ENCODE data around the gene STK31. TPM values are rescaled to one million over a fixed set of nuclear protein-coding genes. Genes with fewer than 3 reads are reported as not detected.
"Not testable (repeated sequence)": the region's sequence is repeated elsewhere in the genome, so short reads cannot be mapped to it uniquely, and the experiment has no call there.

The STK31 gene
- total and polyA plus RNA-seq, 2 donors (not counting 1 experiment from before 2014, with no cell fraction given) = 0.17 TPM; not detected in 1

DNA sequence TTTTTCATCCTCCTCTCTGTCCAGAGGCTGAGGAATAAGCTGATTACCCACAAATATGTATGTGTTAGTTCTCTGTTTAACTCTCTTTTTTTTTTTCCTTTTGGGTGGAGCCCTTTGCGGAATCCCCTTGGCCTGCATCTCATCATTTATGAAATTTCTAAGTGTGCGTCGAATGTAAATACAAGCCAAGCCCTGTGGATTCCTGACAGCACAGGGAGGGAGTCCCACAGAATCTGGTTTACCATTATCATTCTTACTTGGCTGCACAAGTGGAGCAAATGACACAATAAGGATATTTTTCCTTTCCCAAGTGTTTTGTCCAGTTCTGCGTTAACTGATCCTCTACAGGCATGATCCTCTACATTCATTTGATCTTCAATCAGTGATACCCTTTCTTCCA, 11.4 kb downstream of the STK31 start:
- Histone ChIP-seq H3K9ac (ENCODE audit: insufficient read depth, low read length) (no peak overlapping the region), H3K4me3 (replicated peaks in 1 of 4; ENCODE audit: control extremely low read depth in 1 of 4, insufficient read depth in 1 of 4, low read depth in 3 of 4, low read length in 4 of 4) (no peak overlapping the region), H4K20me1 (ENCODE audit: control insufficient read depth, extremely low read depth, insufficient read depth, low read length) (no peaks in the 10 kb centered on the region), H3K27me3 (ENCODE audit: control insufficient read depth, insufficient read depth, low read length) (no peaks in the 10 kb centered on the region), H3K4me1 (ENCODE audit: control insufficient read depth, extremely low read depth, insufficient read depth, low read length) (no peaks in the 10 kb centered on the region), H3K36me3 (ENCODE audit: control insufficient read depth, insufficient read depth, low read length) (no peaks in the 10 kb centered on the region), H3K79me2 (ENCODE audit: control insufficient read depth, insufficient read depth, low read length) (no peaks in the 10 kb centered on the region), H2AFZ (ENCODE audit: low read length) (no peak overlapping the region), H3K9me3 (ENCODE audit: control insufficient read depth, insufficient read depth, low read depth, low read length) (no peaks in the 10 kb centered on the region), H3K27ac (ENCODE audit: insufficient read depth, low read length) (no peak overlapping the region), H3K4me2 (ENCODE audit: extremely low read depth, insufficient read depth, low read length) (peak overlapping the region; percentile 5)
- TF ChIP-seq, protein P1, sequence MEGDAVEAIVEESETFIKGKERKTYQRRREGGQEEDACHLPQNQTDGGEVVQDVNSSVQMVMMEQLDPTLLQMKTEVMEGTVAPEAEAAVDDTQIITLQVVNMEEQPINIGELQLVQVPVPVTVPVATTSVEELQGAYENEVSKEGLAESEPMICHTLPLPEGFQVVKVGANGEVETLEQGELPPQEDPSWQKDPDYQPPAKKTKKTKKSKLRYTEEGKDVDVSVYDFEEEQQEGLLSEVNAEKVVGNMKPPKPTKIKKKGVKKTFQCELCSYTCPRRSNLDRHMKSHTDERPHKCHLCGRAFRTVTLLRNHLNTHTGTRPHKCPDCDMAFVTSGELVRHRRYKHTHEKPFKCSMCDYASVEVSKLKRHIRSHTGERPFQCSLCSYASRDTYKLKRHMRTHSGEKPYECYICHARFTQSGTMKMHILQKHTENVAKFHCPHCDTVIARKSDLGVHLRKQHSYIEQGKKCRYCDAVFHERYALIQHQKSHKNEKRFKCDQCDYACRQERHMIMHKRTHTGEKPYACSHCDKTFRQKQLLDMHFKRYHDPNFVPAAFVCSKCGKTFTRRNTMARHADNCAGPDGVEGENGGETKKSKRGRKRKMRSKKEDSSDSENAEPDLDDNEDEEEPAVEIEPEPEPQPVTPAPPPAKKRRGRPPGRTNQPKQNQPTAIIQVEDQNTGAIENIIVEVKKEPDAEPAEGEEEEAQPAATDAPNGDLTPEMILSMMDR (conservative IDR thresholded peaks at IDR 0.05 in 1 of 2, IDR thresholded peaks at IDR 0.05 in 1 of 2; ENCODE audit: low read depth in 1 of 2, low read length in 2 of 2) = no peak
- TF ChIP-seq EZH2 (IDR thresholded peaks at IDR 0.05; ENCODE audit: low read length, missing control alignments) = no peak
- DNase-seq (ENCODE audit: low read depth in 2 of 2) = peak in 1 of 2 donors; percentile 53

DNA sequence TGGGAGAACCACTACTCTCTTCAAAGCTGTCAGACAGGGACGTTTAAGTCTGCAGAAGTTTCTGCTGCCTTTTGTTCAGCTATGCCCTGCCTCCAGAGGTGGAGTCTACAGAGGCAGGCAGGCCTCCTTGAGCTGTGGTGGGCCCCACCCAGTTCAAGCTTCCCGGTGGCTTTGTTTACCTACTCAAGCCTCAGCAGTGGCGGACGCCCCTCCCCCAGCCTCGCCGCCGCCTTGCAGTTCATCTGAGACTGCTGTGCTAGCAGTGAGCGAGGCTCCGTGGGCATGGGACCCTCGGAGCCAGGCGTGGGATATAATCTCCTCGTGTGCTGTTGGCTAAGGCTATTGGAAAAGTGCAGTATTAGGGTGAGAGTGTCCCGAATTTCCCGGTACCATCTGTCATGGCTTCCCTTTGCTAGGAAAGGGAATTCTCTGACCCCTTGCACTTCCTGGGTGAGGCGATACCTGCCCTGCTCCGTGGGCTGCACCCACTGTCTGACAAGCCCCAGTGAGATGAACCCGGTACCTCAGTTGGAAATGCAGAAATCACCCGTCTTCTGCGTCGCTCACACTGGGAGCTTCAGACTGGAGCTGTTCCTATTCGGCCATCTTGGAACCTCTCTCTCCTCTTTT, 12.7 kb downstream of the STK31 start:
- H3K36me3 ChIP-seq (ENCODE audit: control insufficient read depth, insufficient read depth, low read length); DNase-seq (ENCODE audit: low read depth in 2 of 2); H3K27me3 ChIP-seq (ENCODE audit: control insufficient read depth, insufficient read depth, low read length); H3K79me2 ChIP-seq (ENCODE audit: control insufficient read depth, insufficient read depth, low read length); H3K9me3 ChIP-seq (ENCODE audit: control insufficient read depth, insufficient read depth, low read depth, low read length); H4K20me1 ChIP-seq (ENCODE audit: control insufficient read depth, extremely low read depth, insufficient read depth, low read length); H3K27ac ChIP-seq (ENCODE audit: insufficient read depth, low read length); H3K4me1 ChIP-seq (ENCODE audit: control insufficient read depth, extremely low read depth, insufficient read depth, low read length); H3K9ac ChIP-seq (ENCODE audit: insufficient read depth, low read length); H3K4me2 ChIP-seq (ENCODE audit: extremely low read depth, insufficient read depth, low read length); H2AFZ ChIP-seq (ENCODE audit: low read length); H3K4me3 ChIP-seq (replicated peaks in 1 of 4; ENCODE audit: control extremely low read depth in 1 of 4, insufficient read depth in 1 of 4, low read depth in 3 of 4, low read length in 4 of 4): not testable (repeated sequence)

DNA sequence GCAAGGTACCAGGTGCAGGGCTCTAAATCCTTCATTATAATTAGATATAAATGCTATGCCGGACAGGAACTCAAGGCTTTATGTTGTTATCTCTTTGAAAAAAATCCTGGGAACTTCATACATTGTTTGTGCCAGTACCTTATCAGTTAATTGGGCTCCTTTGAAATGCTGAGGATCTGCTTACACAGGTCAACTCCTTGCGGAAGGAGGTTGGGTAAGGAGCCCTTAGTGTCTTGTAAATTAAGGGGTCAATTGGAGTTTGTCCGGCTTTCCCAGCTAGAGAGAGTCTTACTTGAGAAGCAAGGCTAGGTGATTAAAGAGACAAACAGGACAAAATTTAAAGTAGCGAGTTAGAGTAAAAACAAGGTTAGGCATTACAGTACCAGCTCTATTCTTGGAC, 14.1 kb downstream of the STK31 start:
- H3K27ac ChIP-seq (ENCODE audit: insufficient read depth, low read length); H4K20me1 ChIP-seq (ENCODE audit: control insufficient read depth, extremely low read depth, insufficient read depth, low read length); H3K9me3 ChIP-seq (ENCODE audit: control insufficient read depth, insufficient read depth, low read depth, low read length); DNase-seq (ENCODE audit: low read depth in 2 of 2); H3K79me2 ChIP-seq (ENCODE audit: control insufficient read depth, insufficient read depth, low read length); H2AFZ ChIP-seq (ENCODE audit: low read length); H3K9ac ChIP-seq (ENCODE audit: insufficient read depth, low read length); H3K4me1 ChIP-seq (ENCODE audit: control insufficient read depth, extremely low read depth, insufficient read depth, low read length); H3K36me3 ChIP-seq (ENCODE audit: control insufficient read depth, insufficient read depth, low read length); H3K27me3 ChIP-seq (ENCODE audit: control insufficient read depth, insufficient read depth, low read length); H3K4me3 ChIP-seq (replicated peaks in 1 of 4; ENCODE audit: control extremely low read depth in 1 of 4, insufficient read depth in 1 of 4, low read depth in 3 of 4, low read length in 4 of 4); H3K4me2 ChIP-seq (ENCODE audit: extremely low read depth, insufficient read depth, low read length): not testable (repeated sequence)

DNA sequence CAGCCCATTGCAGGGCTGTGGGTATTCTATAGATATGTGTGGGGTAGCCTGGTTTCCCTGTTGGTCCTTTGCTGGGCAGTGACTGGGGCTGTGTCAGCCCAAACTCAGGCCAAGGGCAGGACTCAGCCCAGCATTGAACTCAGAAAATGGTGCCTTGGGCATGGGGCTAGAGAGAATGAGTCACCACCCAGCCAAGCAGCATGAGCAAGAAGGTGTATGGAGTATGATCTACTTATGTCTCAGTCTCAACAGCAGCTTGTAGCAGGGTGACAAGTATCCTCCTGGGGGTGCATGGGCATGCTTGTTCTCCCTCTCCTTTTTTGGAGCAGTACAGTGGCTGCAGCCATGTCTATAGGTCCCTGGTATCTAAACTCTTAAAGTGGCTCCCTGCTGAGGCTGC, 32.0 kb downstream of the STK31 start:
- no peaks in the 10 kb centered on the region for H3K36me3 ChIP-seq (ENCODE audit: control insufficient read depth, insufficient read depth, low read length)
- H3K9ac ChIP-seq (ENCODE audit: insufficient read depth, low read length) = no peak overlapping the region
- no peaks in the 10 kb centered on the region for H3K79me2 ChIP-seq (ENCODE audit: control insufficient read depth, insufficient read depth, low read length)
- H3K27me3 ChIP-seq (ENCODE audit: control insufficient read depth, insufficient read depth, low read length) = no peaks in the 10 kb centered on the region
- no peaks in the 10 kb centered on the region for H4K20me1 ChIP-seq (ENCODE audit: control insufficient read depth, extremely low read depth, insufficient read depth, low read length)
- no peaks in the 10 kb centered on the region for H3K4me1 ChIP-seq (ENCODE audit: control insufficient read depth, extremely low read depth, insufficient read depth, low read length)
- no peak overlapping the region for H3K27ac ChIP-seq (ENCODE audit: insufficient read depth, low read length)
- H3K4me3 ChIP-seq (replicated peaks in 1 of 4; ENCODE audit: control extremely low read depth in 1 of 4, insufficient read depth in 1 of 4, low read depth in 3 of 4, low read length in 4 of 4) = no peak overlapping the region
- H3K4me2 ChIP-seq (ENCODE audit: extremely low read depth, insufficient read depth, low read length) = no peak overlapping the region
- no peak for TF ChIP-seq EZH2 (IDR thresholded peaks at IDR 0.05; ENCODE audit: low read length, missing control alignments)
- TF ChIP-seq, protein P1 (conservative IDR thresholded peaks at IDR 0.05 in 1 of 2, IDR thresholded peaks at IDR 0.05 in 1 of 2; ENCODE audit: low read depth in 1 of 2, low read length in 2 of 2) = no peak
- DNase-seq (ENCODE audit: low read depth in 2 of 2) = no peak
- no peak overlapping the region for H2AFZ ChIP-seq (ENCODE audit: low read length)
- H3K9me3 ChIP-seq (ENCODE audit: control insufficient read depth, insufficient read depth, low read depth, low read length) = no peaks in the 10 kb centered on the region
